GM23248 (cell line): ENCODE results near the gene UBE2F. TPM values are rescaled to one million over a fixed set of nuclear protein-coding genes. Genes with fewer than 3 reads are reported as not detected.
A peak's percentile ranks its signal among the peaks of the same experiment; 100 is the strongest.

Experiments
- DNase-seq: peaks from one replicate; pipeline ENCODE4 v3.0.0-alpha.2; 2015
- H2AFZ ChIP-seq: fragments of 200-600 bp; sonication (generic); 2 replicates; pipeline ENCODE4 v1.6.1; 2016; ENCODE audit warnings: antibody characterized with exemption
- H3F3A ChIP-seq: fragments of 200-600 bp; sonication (generic); 2 replicates; pipeline ENCODE4 v1.6.1; 2016; ENCODE audit warnings: mild to moderate bottlenecking, antibody characterized with exemption, mixed run types; ENCODE audit not compliant: insufficient read depth
- H3K27ac ChIP-seq: fragments of 200-600 bp; sonication (generic); 2 replicates; pipeline ENCODE4 v1.5.1; 2016; ENCODE audit warnings: mild to moderate bottlenecking
- H3K27me3 ChIP-seq: fragments of 200-600 bp; sonication (generic); replicated peaks from 2 replicates; pipeline ENCODE4 v1.6.1; 2016; ENCODE audit warnings: mild to moderate bottlenecking; ENCODE audit not compliant: insufficient read depth
- H3K36me3 ChIP-seq: fragments of 200-600 bp; sonication (generic); 2 replicates; pipeline ENCODE4 v1.6.1; 2016; ENCODE audit warnings: low read depth, mild to moderate bottlenecking
- H3K4me1 ChIP-seq: fragments of 200-600 bp; sonication (generic); 2 replicates; pipeline ENCODE4 v1.6.1; 2016; ENCODE audit warnings: mild to moderate bottlenecking; ENCODE audit not compliant: insufficient read depth
- H3K4me2 ChIP-seq: fragments of 200-600 bp; sonication (generic); one replicate; pipeline ENCODE4 v1.6.1; 2016; ENCODE audit warnings: mild to moderate bottlenecking; ENCODE audit not compliant: unreplicated experiment
- H3K4me3 ChIP-seq: fragments of 200-600 bp; sonication (generic); 2 replicates; pipeline ENCODE4 v1.5.1; 2016; ENCODE audit warnings: mild to moderate bottlenecking
- H3K79me2 ChIP-seq: fragments of 200-600 bp; sonication (generic); 2 replicates; pipeline ENCODE4 v1.6.1; 2016; ENCODE audit warnings: mild to moderate bottlenecking; ENCODE audit not compliant: insufficient read depth
- H3K9ac ChIP-seq: fragments of 200-600 bp; sonication (generic); 2 replicates; pipeline ENCODE4 v1.6.1; 2016; ENCODE audit warnings: mild to moderate bottlenecking
- H3K9me2 ChIP-seq: fragments of 200-600 bp; sonication (generic); 2 replicates; pipeline ENCODE4 v1.6.1; 2016; ENCODE audit warnings: mixed run types, mild to moderate bottlenecking, moderate library complexity; ENCODE audit not compliant: insufficient read depth
- H3K9me3 ChIP-seq: fragments of 200-600 bp; sonication (generic); one replicate; pipeline ENCODE4 v1.6.1; 2017; ENCODE audit warnings: low read depth
- H4K20me1 ChIP-seq: fragments of 200-600 bp; sonication (generic); 2 replicates; pipeline ENCODE4 v1.6.0; 2016; ENCODE audit not compliant: insufficient read depth
- EZH2 ChIP-seq: fragments of 200-600 bp; sonication (generic); IDR thresholded peaks from 2 replicates; pipeline ENCODE4 v1.6.1; 2018; ENCODE audit warnings: antibody characterized with exemption, mild to moderate bottlenecking; ENCODE audit not compliant: insufficient read depth, poor library complexity, severe bottlenecking
- EZH2phosphoT487 ChIP-seq: fragments of 200-600 bp; sonication (generic); IDR thresholded peaks from 2 replicates; pipeline ENCODE4 v1.6.1; 2018; ENCODE audit warnings: antibody characterized with exemption, moderate library complexity, mild to moderate bottlenecking, low read depth; ENCODE audit not compliant: insufficient read depth
- WGBS, 2 experiments: methylation state at CpG; one replicate each; pipeline ENCODE4 v1.1.6; 2015 to 2017; ENCODE audit warnings: low lambda C conversion rate in 2 of 2, low coverage in 1 of 2; ENCODE audit errors: missing lambda C conversion rate in 2 of 2; 5-methylcytosine and 5-hydroxymethylcytosine counted together
- in situ Hi-C: fragments of 300-500 bp; cut with MboI; formaldehyde crosslinking; loops from 2 replicates; pipeline ENCODE4 v1.15.0; 2020
- polyA plus RNA-seq: library from polyadenylated mRNA; unstranded; fragments of >200 nt; fragmentation: Nextera tagmentation; extraction: Ambion mirVana; gene quantifications from 2 replicates; pipeline ENCODE4 v1.2.1, GENCODE V29; 2016
- total RNA-seq: library from RNA; depleted of rRNA; stranded (reverse); fragments of >200 nt; shearing (Covaris generic); gene quantifications from 2 replicates; pipeline ENCODE4 v1.2.3, GENCODE V29; 2014

UBE2F gene
- total and polyA plus RNA-seq, 2 experiments from 2014 or later = 88.7 to 129 TPM

DNA sequence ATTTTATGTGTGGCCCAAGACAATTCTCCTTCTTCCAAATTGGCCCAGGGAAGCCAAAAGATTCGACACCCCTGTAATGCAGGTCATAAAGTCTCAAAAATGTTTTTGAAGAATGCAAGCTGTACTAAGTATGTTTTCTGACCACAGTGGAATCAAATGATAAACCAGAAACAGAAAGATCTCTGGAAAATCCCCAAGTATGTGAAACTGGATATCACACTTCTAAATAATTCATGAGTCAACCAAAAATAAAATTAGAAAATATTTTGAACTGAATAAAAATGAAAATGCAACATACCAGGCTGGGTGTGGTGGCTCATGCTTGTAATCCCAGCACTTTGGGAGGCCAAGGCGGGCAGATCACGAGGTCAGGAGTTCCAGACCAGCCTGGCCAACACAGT, 34.1 kb upstream of the UBE2F start:
- in situ Hi-C loops = no loop called here
- H3K27ac ChIP-seq = peak overlapping the region; percentile 44
- TF ChIP-seq EZH2 (no peak), EZH2phosphoT487 (no peak)

DNA sequence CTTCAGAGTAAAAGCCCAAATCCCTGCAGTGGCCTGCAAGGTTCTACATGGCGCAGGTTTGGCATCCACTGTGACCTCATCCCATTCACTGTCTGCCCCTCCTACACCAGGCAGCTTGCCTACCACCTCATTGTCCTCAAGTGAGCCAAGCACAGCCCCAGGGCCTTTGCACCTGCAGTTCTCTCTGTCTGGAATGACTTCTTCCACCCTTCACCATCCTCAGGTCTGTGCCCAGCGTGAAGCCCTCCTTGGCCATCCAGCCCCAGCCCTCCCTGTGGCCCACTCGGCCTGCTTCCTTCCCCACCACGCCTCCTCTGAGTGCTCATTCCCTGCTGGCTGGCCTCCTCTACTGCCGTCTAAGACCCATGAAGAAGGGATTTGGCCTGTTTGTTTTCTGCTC, 32.6 kb upstream of the UBE2F start:
- Histone ChIP-seq H4K20me1 (no peaks in the 10 kb centered on the region), H3F3A (peaks cover 10% of the 10 kb centered on the region; the same call in 1 of the 2 replicates), H3K36me3 (no peaks in the 10 kb centered on the region), H3K4me3 (no peak overlapping the region), H3K27me3 (no peaks in the 10 kb centered on the region), H3K9me2 (no peaks in the 10 kb centered on the region), H2AFZ (no peak overlapping the region), H3K9me3 (no peaks in the 10 kb centered on the region), H3K4me2 (no peak overlapping the region), H3K27ac (no peak overlapping the region), H3K9ac (no peak overlapping the region), H3K79me2 (no peaks in the 10 kb centered on the region), H3K4me1 (peaks cover 21% of the 10 kb centered on the region)
- DNase-seq = no peak
- WGBS, 2 experiments = 86 to 90% methylated on average over 5 of the region's 5 CpGs
- in situ Hi-C loops = no loop called here
- no peak for TF ChIP-seq EZH2
- no peak for TF ChIP-seq EZH2phosphoT487

More for the DNA sequence above, 34.1 kb upstream of the UBE2F start:
- H3K9ac ChIP-seq = no peak overlapping the region
- peak; percentile 63 for DNase-seq
- no peaks in the 10 kb centered on the region for H4K20me1 ChIP-seq
- no peaks in the 10 kb centered on the region for H3K79me2 ChIP-seq
- H3K27me3 ChIP-seq = no peaks in the 10 kb centered on the region
- H3K36me3 ChIP-seq = no peaks in the 10 kb centered on the region
- H3K9me2 ChIP-seq = no peaks in the 10 kb centered on the region
- 7 to 11% methylated on average over 3 of the region's 3 CpGs for WGBS, 2 experiments
- H3F3A ChIP-seq = peaks cover 10% of the 10 kb centered on the region; the same call in 1 of the 2 replicates
- no peak overlapping the region for H2AFZ ChIP-seq
- no peak overlapping the region for H3K4me2 ChIP-seq
- H3K9me3 ChIP-seq = no peaks in the 10 kb centered on the region
- H3K4me1 ChIP-seq = peaks cover 21% of the 10 kb centered on the region
- H3K4me3 ChIP-seq = no peak overlapping the region

DNA sequence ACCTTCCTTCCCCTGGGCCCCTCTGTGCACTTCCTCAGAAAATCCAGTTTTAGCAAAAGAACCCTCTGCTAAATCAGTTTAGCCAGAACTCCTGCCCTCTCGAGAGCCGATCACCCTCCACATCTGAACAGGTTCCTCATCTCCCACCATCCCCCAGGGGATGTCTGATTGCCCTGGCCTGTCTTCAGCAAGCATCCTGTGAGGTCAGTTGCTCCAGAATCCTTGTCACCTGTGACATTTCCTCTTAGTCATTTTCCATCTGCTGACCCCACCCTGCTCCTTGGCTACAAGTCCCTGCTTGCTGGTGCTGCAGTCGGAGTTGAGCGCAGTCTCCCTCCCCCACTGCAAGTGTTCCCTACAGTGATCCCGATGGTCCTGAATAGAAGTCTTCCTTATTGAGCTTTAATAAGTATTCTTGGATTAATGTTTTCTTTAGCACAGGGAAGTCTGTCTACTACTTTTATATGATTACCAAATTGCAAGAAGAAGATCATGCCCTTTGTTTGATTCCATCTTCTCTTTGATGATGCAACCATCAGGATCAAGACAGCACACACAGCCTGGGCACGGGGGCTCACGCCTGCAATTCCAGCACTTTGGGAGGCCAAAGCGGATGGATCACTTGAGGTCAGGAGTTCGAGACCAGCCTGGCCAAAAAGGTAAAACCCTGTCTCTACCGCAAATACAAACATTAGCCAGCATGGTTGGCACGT, 30.9 kb upstream of the UBE2F start:
- Histone ChIP-seq H3K4me3 (no peak overlapping the region), H3K36me3 (no peaks in the 10 kb centered on the region), H3K27ac (no peak overlapping the region), H3K27me3 (no peaks in the 10 kb centered on the region), H3K79me2 (no peaks in the 10 kb centered on the region), H3K9me3 (no peaks in the 10 kb centered on the region), H4K20me1 (no peaks in the 10 kb centered on the region), H3K9me2 (no peaks in the 10 kb centered on the region), H2AFZ (no peak overlapping the region), H3F3A (peaks cover 10% of the 10 kb centered on the region; the same call in 1 of the 2 replicates), H3K4me2 (no peak overlapping the region), H3K4me1 (peaks cover 21% of the 10 kb centered on the region), H3K9ac (no peak overlapping the region)
- no peak for TF ChIP-seq EZH2
- TF ChIP-seq EZH2phosphoT487 = no peak
- in situ Hi-C loops = no loop called here
- WGBS, 2 experiments = 67 to 69% methylated on average over 11 of the region's 11 CpGs
- peak; percentile 35 for DNase-seq

DNA sequence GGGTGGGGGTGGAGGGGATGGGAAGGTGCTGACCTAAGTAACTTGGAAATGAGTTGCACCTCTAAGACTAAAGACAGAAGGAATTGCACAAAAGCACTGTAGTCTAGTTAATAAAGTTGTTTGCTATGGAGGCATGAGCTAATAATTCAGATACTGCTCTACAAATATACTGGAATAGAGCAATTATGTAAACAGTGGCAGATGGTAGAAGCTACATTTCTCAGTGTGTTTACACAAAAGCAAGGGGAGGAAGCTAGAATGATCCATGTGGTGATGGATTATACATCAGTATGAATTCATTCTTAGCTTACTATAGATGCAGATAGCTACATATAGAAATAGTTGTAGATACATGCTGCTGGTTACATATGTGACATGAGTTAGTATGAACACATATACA, 27.6 kb upstream of the UBE2F start:
- H3K9me3 ChIP-seq = no peaks in the 10 kb centered on the region
- no peaks in the 10 kb centered on the region for H3K27me3 ChIP-seq
- no peak overlapping the region for H3K27ac ChIP-seq
- H3K4me2 ChIP-seq = no peak overlapping the region
- in situ Hi-C loops = no loop called here
- TF ChIP-seq EZH2phosphoT487 (no peak), EZH2 (no peak)
- H3F3A ChIP-seq = no peaks in the 10 kb centered on the region
- no peak overlapping the region for H3K4me3 ChIP-seq
- no peaks in the 10 kb centered on the region for H3K79me2 ChIP-seq
- H2AFZ ChIP-seq = no peak overlapping the region
- no peaks in the 10 kb centered on the region for H3K9me2 ChIP-seq
- H3K9ac ChIP-seq = no peak overlapping the region
- no peaks in the 10 kb centered on the region for H4K20me1 ChIP-seq
- DNase-seq = no peak
- no peaks in the 10 kb centered on the region for H3K4me1 ChIP-seq
- H3K36me3 ChIP-seq = no peaks in the 10 kb centered on the region

DNA sequence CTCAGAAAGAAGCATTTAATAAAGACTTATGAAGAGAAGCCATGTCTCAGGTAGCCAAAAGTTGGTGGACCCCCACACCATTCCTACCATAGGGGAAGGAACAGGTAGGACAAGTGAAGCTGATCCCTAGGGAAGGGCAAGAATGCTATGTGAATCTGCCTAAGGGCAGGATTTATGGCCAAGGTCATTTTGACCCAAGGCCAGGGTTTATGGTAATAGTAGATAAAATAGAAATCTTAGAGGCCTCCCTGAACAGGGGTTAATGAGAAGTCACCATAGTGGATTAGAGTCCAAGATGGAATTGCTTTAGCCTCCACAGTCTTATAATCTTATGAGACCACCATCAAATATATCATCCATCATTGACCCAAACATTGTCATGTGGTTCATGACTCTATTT, 26.0 kb upstream of the UBE2F start:
- Histone ChIP-seq H3K36me3 (no peaks in the 10 kb centered on the region), H3K4me2 (no peak overlapping the region), H2AFZ (no peak overlapping the region), H3K4me1 (no peaks in the 10 kb centered on the region), H3K79me2 (no peaks in the 10 kb centered on the region), H3K9me2 (no peaks in the 10 kb centered on the region), H3K27ac (no peak overlapping the region), H3K9me3 (no peaks in the 10 kb centered on the region), H3K27me3 (no peaks in the 10 kb centered on the region), H3K4me3 (no peak overlapping the region), H3K9ac (no peak overlapping the region), H4K20me1 (no peaks in the 10 kb centered on the region), H3F3A (no peaks in the 10 kb centered on the region)
- in situ Hi-C loops = no loop called here
- TF ChIP-seq EZH2phosphoT487 = no peak
- no peak for TF ChIP-seq EZH2
- no peak for DNase-seq
